Amniotic epithelial cell (primary cell): ENCODE measurements around the gene PIK3R1.

Source experiments
- DNase-seq: peaks from one replicate; pipeline ENCODE4 v3.0.0-alpha.2; 2010; ENCODE audit warnings: low read depth

Gene PIK3R1

DNA sequence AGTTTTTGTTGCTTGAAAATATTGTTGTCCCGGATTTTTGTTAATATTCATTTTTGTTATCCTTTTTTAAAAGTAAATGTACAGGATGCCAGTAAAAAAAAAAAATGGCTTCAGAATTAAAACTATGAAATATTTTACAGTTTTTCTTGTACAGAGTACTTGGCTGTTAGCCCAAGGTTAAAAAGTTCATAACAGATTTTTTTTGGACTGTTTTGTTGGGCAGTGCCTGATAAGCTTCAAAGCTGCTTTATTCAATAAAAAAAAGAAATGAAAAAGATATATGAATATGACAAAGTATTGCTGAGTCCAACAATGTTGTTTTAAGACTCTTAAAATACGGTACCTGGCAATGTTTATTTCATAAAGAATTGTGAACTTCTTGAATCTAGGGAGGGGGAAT, 82.9 kb downstream of the PIK3R1 start:
- DNase-seq: no peak

DNA sequence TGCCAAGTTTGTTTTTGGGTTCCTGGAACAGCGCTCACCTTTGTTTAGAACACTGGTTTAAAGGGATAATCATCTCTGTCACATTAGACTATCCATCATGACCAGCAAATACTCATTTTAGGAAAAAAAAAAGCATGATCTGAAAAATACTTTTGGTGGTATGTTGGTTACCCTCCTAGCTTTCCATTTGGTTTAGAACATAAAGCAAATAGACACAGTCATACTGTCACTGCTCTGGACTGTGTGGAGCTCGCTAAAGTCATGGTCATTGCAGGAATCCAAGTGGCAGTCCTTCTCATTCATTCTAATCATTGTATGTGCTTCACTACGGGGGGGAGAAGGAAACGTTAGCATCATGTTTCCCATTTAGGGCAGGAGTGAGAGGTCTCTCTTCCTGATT, 83.5 kb downstream of the PIK3R1 start:
- DNase-seq: no peak

DNA sequence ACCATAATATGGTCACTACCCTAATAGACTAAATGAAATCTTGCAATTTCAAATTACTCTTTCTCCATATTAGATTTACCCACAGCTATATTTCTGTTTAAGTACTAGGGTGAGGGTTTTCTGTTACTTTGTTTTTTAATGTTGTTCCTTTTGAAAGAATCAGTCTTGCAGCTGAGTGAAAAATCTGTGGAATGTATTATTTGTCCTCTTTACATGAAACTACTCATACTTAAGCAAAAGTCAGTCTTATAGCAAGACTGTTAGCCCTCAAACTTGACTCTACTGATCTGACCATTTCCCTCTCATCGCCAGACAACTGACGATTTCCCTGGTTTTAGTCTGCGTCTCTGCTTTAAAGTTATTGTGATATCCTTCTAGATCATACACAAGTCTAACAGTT, 84.0 kb downstream of the PIK3R1 start:
- no peak for DNase-seq

DNA sequence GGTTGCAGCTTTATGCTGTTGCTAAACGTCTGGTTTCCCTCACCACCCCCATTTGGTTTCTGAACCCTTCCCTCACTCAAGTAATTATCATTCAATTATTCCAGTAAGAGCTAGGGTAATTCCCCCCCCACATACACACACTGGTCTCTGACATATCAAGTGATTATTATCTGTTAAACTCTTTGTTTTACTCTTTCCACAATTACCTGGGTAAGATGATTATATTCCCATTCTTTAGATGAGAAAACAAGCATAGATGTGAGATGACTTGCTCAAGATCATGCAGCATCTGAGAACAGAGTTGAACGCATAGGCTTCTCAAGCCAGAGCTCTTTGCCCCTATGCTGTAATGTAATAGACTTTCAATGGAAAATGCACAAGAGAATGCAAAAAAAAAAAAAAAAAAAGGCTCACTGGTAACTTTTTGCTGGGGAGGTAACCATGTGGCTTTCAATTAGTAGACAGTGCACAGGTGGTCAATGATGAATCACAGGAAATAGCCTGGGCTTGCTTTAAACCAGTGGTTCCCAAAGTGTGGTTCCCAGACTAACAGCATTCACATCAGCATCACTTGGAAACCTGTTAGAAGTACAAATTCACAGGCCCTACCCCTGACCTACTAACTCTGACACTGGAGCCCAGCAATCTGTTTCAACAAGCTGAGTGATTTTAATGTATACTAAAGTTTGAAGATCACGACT, 87.6 kb downstream of the PIK3R1 start:
- DNase-seq: peak; percentile 59

DNA sequence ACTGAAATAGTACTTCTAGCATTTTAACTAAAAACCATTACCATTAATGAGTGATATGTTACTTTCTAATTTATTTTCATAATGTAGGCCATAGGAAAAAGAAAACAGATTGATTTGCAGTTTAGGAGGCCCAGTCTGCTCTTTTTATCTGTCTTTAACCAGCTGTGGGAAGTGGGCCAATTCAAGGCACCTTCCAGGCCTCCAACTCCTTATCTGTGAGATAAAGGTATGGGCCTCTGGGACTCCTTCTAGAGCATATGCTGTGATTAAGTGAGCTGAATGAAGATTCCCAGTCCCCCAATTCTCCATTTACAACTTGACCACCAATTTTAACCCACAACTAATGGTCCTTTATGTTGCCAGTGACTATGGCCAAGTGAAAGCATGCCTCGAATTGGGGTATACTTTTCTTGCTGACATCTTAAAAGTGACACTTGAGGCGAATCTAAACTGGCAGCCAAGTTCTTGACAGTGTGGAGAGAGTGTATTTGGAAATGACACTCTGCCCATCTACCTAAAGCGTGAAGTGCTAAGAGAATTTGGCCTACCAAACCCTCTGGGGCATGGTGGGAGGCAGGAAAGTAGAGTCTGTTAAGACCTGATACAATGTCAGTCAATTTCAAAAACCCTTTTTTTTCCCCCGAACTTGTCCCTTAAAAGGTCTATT, 88.3 kb downstream of the PIK3R1 start:
- peak; percentile 44 for DNase-seq

DNA sequence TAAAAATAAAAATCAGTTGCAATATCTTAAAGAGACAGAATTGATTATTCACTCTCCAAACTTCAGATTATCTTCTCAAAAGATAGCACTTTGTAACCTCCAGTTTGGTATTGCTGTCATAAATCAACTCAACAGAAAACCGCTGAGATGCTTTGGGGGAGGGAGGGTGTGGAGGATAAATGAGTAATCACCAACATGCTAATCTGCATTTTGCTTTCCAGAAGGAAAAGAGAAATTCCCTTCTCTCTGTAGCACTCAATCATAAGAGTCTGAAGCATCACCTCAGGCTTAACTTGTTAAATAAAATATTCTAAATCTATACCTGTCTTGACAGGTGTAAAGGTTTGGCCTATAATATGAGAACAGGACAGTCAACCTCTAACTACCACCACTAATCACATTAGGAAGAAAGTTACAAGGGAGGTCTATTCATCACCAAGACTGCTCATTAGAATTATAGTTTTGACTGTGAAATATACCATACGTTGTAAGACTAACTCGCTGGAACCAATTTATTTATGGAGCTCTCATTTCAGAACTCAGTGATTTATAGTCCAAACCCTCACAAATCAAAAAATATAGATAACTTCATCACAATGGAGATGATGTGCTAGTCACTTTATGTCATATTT, 89.0 kb downstream of the PIK3R1 start:
- peak; percentile 81 for DNase-seq

DNA sequence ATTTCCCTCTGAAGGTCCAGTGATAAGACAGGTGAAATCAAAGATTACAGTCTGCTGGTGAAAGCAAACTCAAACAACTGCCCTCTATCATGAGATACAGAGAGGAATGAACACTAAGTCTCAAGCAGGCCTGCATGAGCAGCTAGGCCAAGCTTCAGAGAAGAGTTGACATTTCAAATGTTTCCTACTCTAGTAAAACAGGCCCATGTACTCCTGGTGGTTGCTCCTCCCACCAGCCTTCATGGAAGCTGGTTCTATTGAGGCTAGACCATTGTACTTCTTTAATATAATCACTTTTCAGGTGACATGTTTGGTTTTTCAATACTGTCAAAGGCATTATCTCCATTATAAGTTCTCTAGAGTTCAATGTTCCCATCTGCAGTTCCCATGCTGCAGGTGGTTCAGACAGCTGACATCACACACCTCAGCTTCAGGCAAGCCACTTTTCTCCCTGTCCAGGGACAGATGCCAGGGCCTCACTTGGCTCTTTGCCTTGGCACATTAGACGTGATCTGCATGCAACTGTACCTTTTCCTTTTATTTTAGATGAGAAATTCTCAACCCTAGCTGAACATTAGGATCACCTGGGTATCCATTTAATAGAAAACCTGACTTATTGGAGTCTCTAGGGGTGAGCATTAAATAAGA, 89.8 kb downstream of the PIK3R1 start:
- DNase-seq: no peak

DNA sequence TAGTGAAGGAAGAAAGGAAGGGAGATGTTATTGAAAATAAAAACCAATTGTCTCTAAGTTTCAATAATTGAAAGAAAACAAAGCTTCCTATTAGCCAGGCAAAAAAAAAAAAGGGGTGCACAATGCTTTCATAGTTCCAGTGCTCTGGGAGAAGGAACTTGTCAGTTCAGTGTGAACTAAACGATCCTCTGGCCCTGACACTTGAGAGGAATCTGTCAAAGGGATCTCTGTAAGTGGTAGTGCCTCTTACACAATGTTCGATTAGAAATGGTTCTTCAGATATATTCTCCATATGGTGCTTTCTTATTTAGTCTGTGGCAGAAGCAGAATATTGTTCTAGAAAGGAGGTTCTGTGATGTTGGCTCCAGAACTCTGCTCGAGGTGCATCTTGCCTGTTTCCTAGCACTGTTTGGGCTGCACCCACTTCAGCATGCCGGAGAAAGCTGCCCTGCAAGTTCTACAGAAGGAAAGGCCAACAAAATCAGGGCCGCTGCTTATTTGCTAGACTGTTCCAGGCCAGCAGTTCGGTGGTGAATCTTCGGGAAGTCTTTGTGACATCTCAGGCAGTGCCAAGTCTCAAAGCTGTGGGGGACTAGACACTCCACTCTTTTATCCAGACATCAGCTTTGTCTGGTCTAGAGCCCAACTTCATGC, 90.9 kb downstream of the PIK3R1 start:
- DNase-seq: no peak

DNA sequence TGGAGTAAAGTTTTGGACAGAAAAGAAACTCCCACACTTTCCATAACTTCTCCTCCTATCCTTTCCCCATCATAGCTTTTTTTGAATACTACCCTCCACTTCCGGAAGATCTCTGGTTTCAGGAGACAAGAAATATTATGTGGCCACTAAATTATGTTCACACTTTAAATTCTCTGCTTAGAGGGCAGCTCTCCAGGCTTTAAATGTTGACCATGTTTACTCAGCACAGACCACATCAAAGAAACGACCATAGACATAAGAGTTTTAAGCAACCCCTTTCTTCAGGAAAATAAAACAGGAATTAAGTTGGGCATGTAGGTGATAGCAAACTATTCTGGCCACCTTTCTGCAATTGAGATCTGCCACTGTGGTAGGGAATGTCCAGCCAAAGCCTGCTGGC, 97.8 kb downstream of the PIK3R1 start:
- no peak for DNase-seq

DNA sequence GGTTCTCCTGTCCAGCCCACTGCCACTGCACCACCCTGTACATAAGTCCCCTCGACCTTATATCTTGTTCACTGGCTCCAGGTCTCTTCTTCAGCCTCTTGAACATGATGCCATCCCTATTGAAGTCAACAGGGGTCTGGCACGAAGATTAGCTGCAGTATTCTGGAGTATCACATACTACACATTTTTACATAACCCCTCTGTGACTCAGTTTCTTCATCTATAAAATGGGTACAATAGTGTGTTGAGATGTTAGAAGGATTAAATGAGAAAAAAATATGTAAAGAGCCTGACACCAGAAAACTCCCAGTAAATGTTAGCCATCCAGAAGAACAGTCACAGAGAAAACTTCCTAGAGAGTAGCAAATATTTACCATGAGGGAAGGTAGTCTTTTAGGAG, 98.9 kb downstream of the PIK3R1 start:
- no peak for DNase-seq

DNA sequence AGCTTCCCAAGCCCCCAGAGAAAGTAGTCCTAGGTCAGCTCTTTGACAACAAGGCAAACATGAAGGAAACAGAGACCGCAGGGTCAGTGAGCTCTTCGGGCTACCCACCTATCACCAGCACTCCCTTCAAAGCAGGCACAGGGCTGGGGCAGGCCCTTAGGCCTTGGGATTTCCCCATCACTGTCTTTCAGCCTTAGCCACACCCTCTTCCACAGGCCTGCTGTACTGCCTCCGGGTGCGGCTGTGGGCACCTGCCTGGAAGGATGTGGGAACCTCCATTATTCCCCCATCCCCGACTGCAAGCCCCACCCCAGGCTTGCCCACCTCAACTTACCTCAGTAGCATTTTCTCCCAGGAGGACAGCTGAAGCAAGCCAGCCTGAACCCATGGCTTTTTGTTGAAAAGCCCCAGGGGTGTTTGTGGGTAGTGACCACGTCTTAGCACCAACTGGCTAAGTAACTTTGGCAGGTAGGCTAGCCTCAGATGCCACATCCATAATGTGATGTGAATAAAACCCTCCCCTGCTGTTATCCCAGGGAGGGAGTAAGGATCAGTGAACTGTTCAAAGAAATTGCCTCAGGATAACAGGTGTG, 100.2 kb downstream of the PIK3R1 start:
- no peak for DNase-seq

DNA sequence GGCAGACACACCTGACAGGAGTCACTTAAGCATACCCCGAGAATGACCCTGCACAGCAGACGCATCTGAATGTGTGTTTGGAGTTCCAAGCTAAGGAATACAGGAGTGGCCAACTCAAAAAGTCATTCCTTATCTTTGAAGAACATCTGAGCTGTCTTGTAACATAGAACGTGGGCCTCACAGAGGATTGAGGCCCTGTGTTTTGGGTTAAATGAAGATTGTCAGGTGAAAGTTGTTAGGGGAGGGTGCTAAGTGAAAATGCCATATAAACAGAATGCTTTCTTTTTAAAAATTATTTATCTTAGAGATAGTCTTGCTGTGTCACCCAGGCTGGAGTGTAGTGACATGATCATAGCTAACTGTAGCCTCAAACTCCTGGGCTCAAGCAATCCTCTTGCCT, 100.9 kb downstream of the PIK3R1 start:
- DNase-seq: no peak

DNA sequence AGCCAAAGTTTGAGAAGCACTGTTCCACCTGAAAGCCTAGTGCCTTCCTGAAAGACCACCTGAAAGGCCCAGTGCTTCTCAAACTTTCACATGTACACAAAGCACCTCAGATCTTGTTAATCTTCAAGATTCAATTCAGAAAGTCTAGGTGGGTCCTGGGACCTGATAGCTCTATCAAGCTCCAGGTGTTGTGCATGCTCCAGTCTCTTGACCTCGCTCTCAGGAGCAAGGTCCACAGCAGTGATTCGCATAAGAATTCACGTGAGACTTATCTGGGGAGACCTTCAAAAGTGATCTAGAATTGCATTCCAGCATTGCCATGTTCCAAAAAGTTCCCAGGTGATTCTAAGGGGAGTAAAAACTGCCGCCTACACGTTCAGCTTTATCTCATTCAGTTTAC, 102.1 kb downstream of the PIK3R1 start:
- no peak for DNase-seq

DNA sequence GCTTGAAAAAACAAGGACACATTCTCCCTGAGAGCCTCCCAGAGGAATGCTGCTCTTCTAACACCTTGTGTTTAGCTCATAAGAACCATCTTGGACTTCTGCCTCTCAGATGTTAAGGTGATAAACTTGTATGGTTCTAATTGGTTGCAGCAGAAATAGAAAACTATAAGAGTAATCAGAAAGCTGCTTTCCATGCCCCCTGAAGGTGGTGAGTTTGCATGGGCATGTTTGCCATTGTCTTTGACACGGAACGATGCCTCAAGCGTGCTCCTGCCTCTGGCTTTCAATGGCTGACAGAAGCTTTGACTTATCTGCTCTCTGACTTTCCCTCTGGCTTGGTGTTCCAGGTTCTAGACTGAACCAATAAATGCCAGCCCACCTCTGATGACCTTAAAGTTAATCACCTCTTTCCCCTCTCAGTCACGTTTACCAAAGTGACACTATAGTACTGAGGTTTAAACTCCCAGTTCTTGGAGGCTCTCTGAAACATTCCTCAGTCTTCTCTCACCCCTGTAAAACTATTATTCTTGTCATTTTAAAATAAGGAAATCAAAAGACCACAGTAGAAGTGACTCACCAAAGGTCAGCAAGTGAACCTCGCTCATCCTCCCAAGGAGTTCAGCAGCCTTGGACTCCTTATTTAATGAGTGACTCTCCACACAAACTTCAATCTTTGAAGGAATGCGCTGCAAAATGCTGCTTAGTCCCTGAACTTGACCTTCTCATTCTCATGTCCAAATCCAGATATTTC, 103.6 kb downstream of the PIK3R1 start:
- DNase-seq: peak; percentile 65

DNA sequence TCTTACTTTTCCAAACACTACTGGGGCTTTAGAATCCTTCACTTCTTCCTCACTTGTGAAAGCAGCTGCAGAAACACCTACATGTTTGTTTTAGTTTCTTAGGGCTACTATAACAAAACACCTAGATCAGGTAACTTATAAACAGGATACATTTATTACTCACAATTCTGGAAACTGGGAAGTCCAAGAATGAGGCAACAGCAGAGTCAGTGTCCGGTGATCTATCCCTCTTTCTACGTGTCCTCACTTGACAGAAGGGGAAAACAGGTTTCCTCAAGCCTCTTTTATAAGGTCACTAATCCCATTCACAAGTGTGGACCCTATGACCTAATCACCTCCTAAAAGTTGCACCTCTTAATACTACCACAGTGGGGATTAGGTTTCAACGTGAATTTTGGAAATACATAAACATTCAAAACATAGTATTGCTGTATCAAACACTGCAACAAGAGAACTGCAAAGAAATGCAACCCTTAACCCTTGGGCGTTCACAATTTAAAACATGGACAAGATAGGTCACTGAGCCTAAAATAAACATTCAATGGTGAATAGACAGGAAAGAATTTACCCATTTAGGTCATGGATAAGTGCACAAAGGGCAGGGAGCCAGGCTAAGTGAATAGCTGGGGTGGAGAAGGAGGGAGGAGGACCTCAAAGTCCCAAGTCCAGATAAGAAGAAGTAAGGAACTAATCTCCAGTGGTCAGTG, 104.3 kb downstream of the PIK3R1 start:
- no peak for DNase-seq

DNA sequence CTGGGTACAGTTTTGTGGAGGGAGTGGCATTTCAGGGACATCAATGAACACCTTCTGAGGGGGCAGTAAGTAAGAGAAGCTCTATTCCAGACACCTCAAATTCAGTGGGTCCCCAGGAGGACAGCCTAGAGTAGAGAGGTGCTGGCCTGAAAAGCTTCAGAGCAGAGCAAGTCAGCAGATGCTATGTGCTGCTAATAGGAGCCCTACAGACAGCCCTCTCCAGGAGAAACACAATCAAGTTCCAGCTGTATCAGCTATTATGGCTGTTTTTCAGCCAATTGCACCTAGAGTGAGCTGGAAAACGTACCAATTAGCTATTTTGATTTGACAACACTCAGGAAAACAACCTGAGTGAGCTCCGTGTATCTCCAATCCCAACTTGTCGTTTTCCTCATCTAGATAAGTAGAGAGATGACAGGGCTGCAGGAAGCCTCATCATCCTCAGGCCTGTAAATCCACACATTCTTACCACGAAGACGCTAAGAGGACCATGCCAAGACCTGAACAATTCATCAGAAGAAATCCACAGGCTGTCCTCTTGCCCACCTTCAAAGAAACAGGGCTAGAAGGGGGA, 104.9 kb downstream of the PIK3R1 start:
- no peak for DNase-seq

DNA sequence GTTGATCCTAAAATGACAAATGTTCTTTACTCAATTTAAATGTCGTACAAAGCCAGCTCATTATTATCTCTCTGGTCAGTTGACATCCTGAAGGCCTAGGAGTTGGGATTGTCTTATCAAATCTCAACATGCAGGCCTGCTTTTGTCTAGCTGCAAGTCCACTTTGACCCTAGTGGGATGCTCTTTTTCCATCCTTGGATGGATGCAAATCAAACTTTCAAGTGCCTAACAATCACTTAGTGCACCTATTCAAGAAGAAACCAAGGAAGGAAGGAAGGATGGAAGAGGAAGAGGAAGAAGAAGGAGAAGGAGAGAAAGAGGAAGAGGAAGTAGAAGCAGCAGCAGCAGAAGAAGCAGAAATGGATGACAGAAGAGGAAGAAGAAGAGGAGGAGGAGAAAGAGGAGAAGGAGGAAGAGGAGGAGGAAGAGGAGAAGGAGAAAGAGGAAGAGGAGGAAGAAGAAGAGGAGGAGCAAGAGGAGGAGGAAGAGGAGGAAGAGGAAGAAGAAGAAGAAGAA, 109.6 kb downstream of the PIK3R1 start:
- no peak for DNase-seq

DNA sequence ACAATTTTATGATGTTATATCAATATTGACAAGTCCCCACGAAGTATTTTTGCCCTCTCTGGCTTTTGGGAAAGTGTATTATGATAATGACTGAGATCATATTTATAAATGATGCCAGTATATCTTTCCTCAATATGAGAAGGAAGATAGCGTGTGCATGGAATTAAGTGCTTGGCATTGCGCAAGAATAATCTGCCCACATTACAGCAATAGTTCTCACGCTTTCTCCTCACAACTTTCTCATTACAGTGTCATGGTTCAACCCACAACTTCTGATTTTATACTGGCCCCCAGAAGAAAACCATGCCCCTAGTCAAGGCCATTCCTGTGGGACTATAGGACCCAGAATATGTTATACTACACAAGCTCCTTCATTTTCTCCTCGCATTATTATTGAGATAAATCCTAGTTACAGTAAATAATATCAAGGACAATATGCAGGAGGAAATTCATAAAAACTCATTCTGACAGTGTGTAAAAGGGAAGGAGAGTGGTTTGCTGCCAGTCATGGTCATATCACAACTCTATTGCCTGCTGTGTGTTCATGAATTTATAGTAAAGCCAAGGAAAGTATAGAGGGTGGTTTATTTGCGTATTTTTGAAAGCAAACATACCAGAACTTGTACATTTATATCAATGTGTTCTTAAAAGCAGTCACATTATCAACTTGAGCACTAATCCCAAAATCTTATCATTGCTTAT, 114.1 kb downstream of the PIK3R1 start:
- peak; percentile 87 for DNase-seq

DNA sequence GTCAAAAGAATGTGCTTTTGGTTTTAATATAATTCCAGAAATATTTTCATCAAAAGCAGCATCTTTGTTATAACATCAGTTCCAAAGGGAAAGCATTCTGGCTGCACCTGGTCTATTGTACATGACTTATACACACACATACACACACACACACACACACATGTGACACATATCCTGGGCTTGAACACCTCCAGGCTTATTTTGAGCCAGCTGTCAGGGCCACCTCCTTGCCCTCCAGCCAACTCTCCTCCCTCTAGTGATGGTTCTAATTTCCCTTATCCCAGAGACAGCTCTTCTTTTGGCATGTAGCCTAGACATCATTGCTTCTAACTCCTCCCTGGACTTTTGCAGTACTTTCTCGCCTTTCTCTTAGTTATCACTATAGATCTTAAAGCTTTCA, 115.0 kb downstream of the PIK3R1 start:
- DNase-seq: peak; percentile 23
